ENCODE results near the gene HSPA4.
"Not testable (repeated sequence)": the region's sequence is repeated elsewhere in the genome, so short reads cannot be mapped to it uniquely, and the experiment has no call there.

- TF ChIP-seq POLR2A (IDR thresholded peaks at IDR 0.05; ENCODE audit: low read length); GATA1 (IDR thresholded peaks at IDR 0.05; ENCODE audit: low read depth, low read length): not testable (repeated sequence)
These were observed 32.3 kb upstream of the HSPA4 start for GRCh38 chr5:133019471-133019870.
